Endothelial cell of umbilical vein (primary cell): ENCODE data around the gene GRIN3A. TPM values are rescaled to one million over a fixed set of nuclear protein-coding genes. Genes with fewer than 3 reads are reported as not detected.
"Not testable (repeated sequence)": the region's sequence is repeated elsewhere in the genome, so short reads cannot be mapped to it uniquely, and the experiment has no call there.

Experiments used
- BruUV-seq: library from RNA; stranded (reverse); fragments of 400-500 nt; replicated peaks from 2 replicates; lab custom pipeline; 2021; lab: Mats Ljungman, UMichigan
- CTCF ChIA-PET: fragments of 300-600, 350-600 bp; sonication (Branson Sonifier 250); formaldehyde crosslinking; loops from one replicate; lab custom pipeline; 2021; ENCODE audit warnings: antibody characterized with exemption, inconsistent platforms; lab: Charles Lee
- POLR2A ChIA-PET: fragments of 300-600, 350-600 bp; sonication (Branson Sonifier 250); formaldehyde crosslinking; loops from one replicate; lab custom pipeline; 2021; ENCODE audit warnings: antibody characterized with exemption, inconsistent platforms; lab: Charles Lee
- DNase-seq: peaks from one replicate; pipeline ENCODE4 v3.0.0-alpha.2; 2011; ENCODE audit warnings: low read depth, low spot score
- FAIRE-seq: peaks from 2 replicates; lab custom pipeline; 2011; peaks lifted over from hg19 to GRCh38; lab: Jason Lieb, UNC
- H2AFZ ChIP-seq: 2 replicates; pipeline ENCODE4 v1.6.0; 2012; ENCODE audit warnings: low read depth, low read length, control low read depth, inconsistent platforms
- H3K27ac ChIP-seq: 2 replicates; pipeline ENCODE4 v1.5.1; 2011; ENCODE audit warnings: low read depth, mild to moderate bottlenecking, control low read depth, low read length, moderate library complexity; ENCODE audit not compliant: insufficient read depth
- H3K27me3 ChIP-seq, 2 experiments: 2 replicates each; pipeline versions ENCODE4 v1.6.0 to v1.6.1; 2011; ENCODE audit warnings: low read length in 2 of 2, mixed read lengths in 1 of 2; ENCODE audit not compliant: control insufficient read depth in 2 of 2, insufficient read depth in 2 of 2
- H3K36me3 ChIP-seq, 2 experiments: 2 replicates in 1 of 2; 3 replicates in 1 of 2; pipeline ENCODE4 v1.5.1; 2011; ENCODE audit warnings: low read length in 2 of 2, mild to moderate bottlenecking in 1 of 2, moderate library complexity in 1 of 2; ENCODE audit not compliant: control insufficient read depth in 2 of 2, insufficient read depth in 2 of 2; ENCODE audit errors: extremely low read depth in 1 of 2
- H3K4me1 ChIP-seq: 3 replicates; pipeline ENCODE4 v1.5.1; 2011; ENCODE audit warnings: mild to moderate bottlenecking, low read length; ENCODE audit not compliant: control insufficient read depth, insufficient read depth; ENCODE audit errors: extremely low read depth
- H3K4me2 ChIP-seq: 2 replicates; pipeline ENCODE4 v1.6.1; 2011; ENCODE audit warnings: low read length, control low read depth, mixed read lengths; ENCODE audit not compliant: insufficient read depth
- H3K4me3 ChIP-seq, 3 experiments: fragments of 200-600 bp in 1 of 3; sonication (generic), shearing (Covaris generic) in 1 of 3; replicated peaks in 1 of 3; 2 replicates each; pipeline ENCODE4 v1.5.1; 2011 to 2016; ENCODE audit warnings: control low read depth in 3 of 3, low read length in 3 of 3, mild to moderate bottlenecking in 2 of 3, inconsistent platforms in 1 of 3, low read depth in 1 of 3, moderate library complexity in 1 of 3; ENCODE audit not compliant: insufficient read depth in 1 of 3
- H3K79me2 ChIP-seq: 2 replicates; pipeline ENCODE4 v1.6.0; 2012; ENCODE audit warnings: low read length, inconsistent platforms; ENCODE audit not compliant: control insufficient read depth, insufficient read depth
- H3K9ac ChIP-seq: replicated peaks from 2 replicates; pipeline ENCODE3; 2011; ENCODE audit warnings: low read length, control low read depth; ENCODE audit not compliant: insufficient read depth; ENCODE audit errors: extremely low read depth
- H3K9me1 ChIP-seq: replicated peaks from 3 replicates; pipeline ENCODE4 v1.6.0; 2011; ENCODE audit warnings: mild to moderate bottlenecking, low read length; ENCODE audit not compliant: control insufficient read depth, insufficient read depth; ENCODE audit errors: extremely low read depth
- H3K9me3 ChIP-seq: replicated peaks from 2 replicates; pipeline ENCODE4 v1.5.1; 2012; ENCODE audit warnings: low read length, inconsistent platforms; ENCODE audit not compliant: control insufficient read depth, insufficient read depth
- H4K20me1 ChIP-seq: replicated peaks from 2 replicates; pipeline ENCODE3; 2011; ENCODE audit warnings: mild to moderate bottlenecking, low read length; ENCODE audit not compliant: control insufficient read depth, insufficient read depth; ENCODE audit errors: extremely low read depth
- CTCF ChIP-seq, 2 donors: IDR thresholded peaks; 1 replicate in 1 of 2; 2 replicates in 1 of 2; pipeline ENCODE4 v1.5.1; 2011; ENCODE audit warnings: low read length in 2 of 2, mild to moderate bottlenecking in 2 of 2, moderate library complexity in 2 of 2, control low read depth in 1 of 2, inconsistent platforms in 1 of 2, low read depth in 1 of 2; ENCODE audit not compliant: insufficient read depth in 1 of 2; ENCODE audit errors: extremely low read depth in 1 of 2
- EZH2 ChIP-seq: IDR thresholded peaks from 2 replicates; pipeline ENCODE4 v1.6.1; 2012; ENCODE audit warnings: borderline replicate concordance, low read depth, mild to moderate bottlenecking, moderate library complexity, low read length, inconsistent platforms; ENCODE audit not compliant: severe bottlenecking
- dilution Hi-C: fragments of 300-500 bp; cut with MboI; formaldehyde crosslinking; loops from one replicate; pipeline ENCODE4 v1.15.0; 2019; ENCODE audit warnings: low sequenced_read_pairs; ENCODE audit not compliant: extremely low pct_ligation_motif_present
- intact Hi-C: fragments of 100-400 bp; cut with micrococcal nuclease; formaldehyde crosslinking; loops from one replicate; pipeline ENCODE4 v1.10.0; 2022
- polyA plus RNA-seq, 4 experiments: library from polyadenylated mRNA; depleted of rRNA in 3 of 4; stranded (reverse) in 3 of 4; unstranded in 1 of 4; fragments of >200 nt; gene quantifications; 2 replicates each; pipeline versions ENCODE4 v1.2.1 to v1.2.3, GENCODE V29; 2011 to 2012; ENCODE audit warnings: missing spikeins in 1 of 4
- total RNA-seq: library from RNA; stranded (reverse); gene quantifications from 2 replicates; pipeline ENCODE4 v1.2.3, GENCODE V29; 2021

GRIN3A gene
- total and polyA plus RNA-seq, 2 donors (not counting 3 experiments of a cell fraction or from before 2014, with no cell fraction given), result not detected

GRCh38 chr9:101727612-101728524 lies 10.6 kb downstream of the GRIN3A start:
- no peak for FAIRE-seq
- no TSS peak for BruUV-seq
- H3K79me2 ChIP-seq, result no peaks in the 10 kb centered on the region
- H3K4me3 ChIP-seq, result no peak overlapping the region
- intact Hi-C loops, result no loop called here
- ChIA-PET POLR2A (no interaction called here), CTCF (no interaction called here)
- H3K9me3 ChIP-seq, result no peaks in the 10 kb centered on the region
- no peaks in the 10 kb centered on the region for H3K9me1 ChIP-seq
- dilution Hi-C loops, result no loop called here
- no peaks in the 10 kb centered on the region for H3K4me1 ChIP-seq
- H3K36me3 ChIP-seq, result no peaks in the 10 kb centered on the region
- TF ChIP-seq CTCF (IDR thresholded peaks at IDR 0.05; ENCODE audit: extremely low read depth in 1 of 2, insufficient read depth in 1 of 2, low read depth in 1 of 2, low read length in 2 of 2) (peak; percentile 21 to 30), EZH2 (no peak)
- H2AFZ ChIP-seq, result no peak overlapping the region
- no peak overlapping the region for H3K27ac ChIP-seq
- H3K27me3 ChIP-seq, result no peaks in the 10 kb centered on the region
- no peak overlapping the region for H3K4me2 ChIP-seq
- no peaks in the 10 kb centered on the region for H4K20me1 ChIP-seq
- no peak overlapping the region for H3K9ac ChIP-seq
- DNase-seq, result no peak

DNA sequence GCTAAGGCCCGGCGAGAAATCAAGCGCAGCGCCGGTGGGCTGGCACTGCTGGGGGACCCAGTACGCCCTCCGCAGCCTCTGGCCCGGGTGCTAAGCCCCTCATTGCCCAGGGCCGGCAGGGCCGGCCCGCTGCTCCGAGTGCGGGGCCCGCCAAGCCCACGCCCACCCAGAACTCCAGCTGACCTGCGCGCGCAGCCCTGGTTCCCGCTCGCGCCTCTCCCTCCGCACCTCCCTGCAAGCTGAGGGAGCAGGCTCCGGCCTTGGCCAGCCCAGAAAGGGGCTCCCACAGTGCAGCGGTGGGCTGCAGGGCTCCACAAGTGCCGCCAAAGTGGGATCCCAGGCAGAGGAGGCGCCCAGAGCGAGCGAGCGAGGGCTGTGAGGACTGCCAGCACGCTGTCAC lies 14.2 kb downstream of the GRIN3A start:
- CTCF ChIA-PET, POLR2A ChIA-PET, H2AFZ ChIP-seq, intact Hi-C loops, H3K27ac ChIP-seq, H3K9me3 ChIP-seq, H3K27me3 ChIP-seq, H3K36me3 ChIP-seq, FAIRE-seq, H3K79me2 ChIP-seq, H3K4me1 ChIP-seq, H3K9ac ChIP-seq, DNase-seq, dilution Hi-C loops, H3K4me3 ChIP-seq, H4K20me1 ChIP-seq, BruUV-seq, H3K9me1 ChIP-seq, H3K4me2 ChIP-seq: not testable (repeated sequence)
